ENCODE measurements around the gene SEMA5B. TPM values are rescaled to one million over a fixed set of nuclear protein-coding genes. Genes with fewer than 3 reads are reported as not detected.

SEMA5B gene
- total RNA-seq, 3 donors from 2014 or later: 0.34 to 0.89 (median 0.35) TPM

GRCh38 chr3:123004201-123004918 lies 23.2 kb downstream of the SEMA5B start:
- no peaks in the 10 kb centered on the region for H3K36me3 ChIP-seq (ENCODE audit: low read depth)
- no peak for ATAC-seq
- intact Hi-C loops (cut with DNase I, micrococcal nuclease): no loop called here

GRCh38 chr3:123002749-123003497 lies 24.6 kb downstream of the SEMA5B start:
- H3K36me3 ChIP-seq (ENCODE audit: low read depth): no peaks in the 10 kb centered on the region
- no peak for TF ChIP-seq CTCF (IDR thresholded peaks at IDR 0.05)
- DNase-seq (no peak), ATAC-seq (no peak)
- H3K4me3 ChIP-seq: no peak overlapping the region
- intact Hi-C loops (cut with DNase I, micrococcal nuclease): no loop called here
- no peaks in the 10 kb centered on the region for H3K4me1 ChIP-seq (ENCODE audit: low read depth)
- no peaks in the 10 kb centered on the region for H3K9me3 ChIP-seq

More at GRCh38 chr3:123004201-123004918, 23.2 kb downstream of the SEMA5B start:
- TF ChIP-seq CTCF (IDR thresholded peaks at IDR 0.05): no peak
- no peak for DNase-seq
- Histone ChIP-seq H3K4me3 (no peak overlapping the region), H3K4me1 (ENCODE audit: low read depth) (no peaks in the 10 kb centered on the region), H3K9me3 (no peaks in the 10 kb centered on the region)

- Histone ChIP-seq H3K9me3 (no peaks in the 10 kb centered on the region), H3K36me3 (ENCODE audit: low read depth) (no peaks in the 10 kb centered on the region), H3K4me3 (no peak overlapping the region), H3K4me1 (ENCODE audit: low read depth) (no peaks in the 10 kb centered on the region)
- TF ChIP-seq CTCF (IDR thresholded peaks at IDR 0.05): no peak
- intact Hi-C loops (cut with DNase I, micrococcal nuclease): no loop called here
- no peak for DNase-seq
- ATAC-seq: no peak
Measured at GRCh38 chr3:123002100-123002748, 25.3 kb downstream of the SEMA5B start.

GRCh38 chr3:122998856-122999255 lies 28.7 kb downstream of the SEMA5B start:
- ATAC-seq (no peak), DNase-seq (no peak)
- intact Hi-C loops (cut with DNase I, micrococcal nuclease): no loop called here
- Histone ChIP-seq H3K9me3 (no peaks in the 10 kb centered on the region), H3K4me3 (no peak overlapping the region), H3K4me1 (ENCODE audit: low read depth) (no peaks in the 10 kb centered on the region), H3K36me3 (ENCODE audit: low read depth) (no peaks in the 10 kb centered on the region)
- TF ChIP-seq CTCF (IDR thresholded peaks at IDR 0.05): no peak

- intact Hi-C loops (cut with DNase I, micrococcal nuclease): no loop called here
- DNase-seq (no peak), ATAC-seq (no peak)
- no peak overlapping the region for H3K4me3 ChIP-seq
- H3K9me3 ChIP-seq: no peaks in the 10 kb centered on the region
- no peaks in the 10 kb centered on the region for H3K36me3 ChIP-seq (ENCODE audit: low read depth)
- no peaks in the 10 kb centered on the region for H3K4me1 ChIP-seq (ENCODE audit: low read depth)
- no peak for TF ChIP-seq CTCF (IDR thresholded peaks at IDR 0.05)
Measured at GRCh38 chr3:122998206-122998605, 29.4 kb downstream of the SEMA5B start.
